HEK293 (cell line): Measurements from ENCODE around the gene CLIP1.
"Not testable (repeated sequence)": the region's sequence is repeated elsewhere in the genome, so short reads cannot be mapped to it uniquely, and the experiment has no call there.

Experiments
- CTCF ChIA-PET: fragments of 350-600 bp; formaldehyde crosslinking; extraction: SDS; loops from one replicate; lab custom pipeline; 2021; ENCODE audit warnings: antibody characterized with exemption; lab: Yijun Ruan, JAX
- POLR2A ChIA-PET: fragments of 300-600 bp; formaldehyde crosslinking; extraction: SDS; loops from one replicate; lab custom pipeline; 2020; ENCODE audit warnings: antibody characterized with exemption, inconsistent platforms; lab: Yijun Ruan, JAX
- H3K27ac ChIP-seq: fragments of 200-500 bp; sonication (Bioruptor generic); 2 replicates; pipeline ENCODE4 v1.5.1; 2014; ENCODE audit warnings: low read depth, low read length, control low read depth, inconsistent platforms; ENCODE audit errors: extremely low read depth
- H3K36me3 ChIP-seq, 2 experiments: fragments of 200-500 bp in 1 of 2; sonication (Bioruptor generic) in 1 of 2; 1 replicate in 1 of 2; 2 replicates in 1 of 2; pipeline ENCODE4 v1.5.1; 2014 to 2017; ENCODE audit warnings: inconsistent platforms in 2 of 2, low read length in 2 of 2; ENCODE audit not compliant: control insufficient read depth in 2 of 2, insufficient read depth in 1 of 2
- H3K4me1 ChIP-seq: fragments of 200-500 bp; sonication (Bioruptor generic); 2 replicates; pipeline ENCODE4 v1.5.1; 2014; ENCODE audit warnings: mild to moderate bottlenecking, low read length, inconsistent platforms; ENCODE audit not compliant: control insufficient read depth, insufficient read depth
- H3K4me3 ChIP-seq: 2 replicates; pipeline ENCODE4 v1.5.1; 2011; ENCODE audit warnings: low read depth, mild to moderate bottlenecking, control low read depth, low read length, moderate library complexity
- H3K9me3 ChIP-seq: fragments of 200-500 bp; sonication (Bioruptor generic); 2 replicates; pipeline ENCODE4 v1.5.1; 2014; ENCODE audit warnings: low read depth, low read length, inconsistent platforms; ENCODE audit not compliant: control insufficient read depth, insufficient read depth
- GLI2 ChIP-seq: fragments of 450-650 bp; formaldehyde crosslinking; IDR thresholded peaks from 2 replicates; pipeline ENCODE4; 2017; ENCODE audit warnings: missing biosample characterization, missing genetic modification characterization, low read depth, borderline replicate concordance
- HOXC10 ChIP-seq: sonication (generic); formaldehyde crosslinking; IDR thresholded peaks from 2 replicates; pipeline ENCODE4 v1.8.1; 2023; ENCODE audit warnings: mild to moderate bottlenecking, missing genetic modification reagents
- KLF1 ChIP-seq: fragments of 450-650 bp; formaldehyde crosslinking; IDR thresholded peaks from 2 replicates; pipeline ENCODE4 v1.5.1; 2016; ENCODE audit warnings: missing biosample characterization, missing genetic modification characterization
- REST ChIP-seq: fragments of 450-650 bp; formaldehyde crosslinking; IDR thresholded peaks from 2 replicates; pipeline ENCODE4 v1.5.1; 2016; ENCODE audit warnings: missing biosample characterization, missing genetic modification characterization
- ZFP69B ChIP-seq: fragments of 450-650 bp; formaldehyde crosslinking; IDR thresholded peaks from 2 replicates; pipeline ENCODE4 v1.5.1; 2016; ENCODE audit warnings: missing biosample characterization, missing genetic modification characterization
- ZNF10 ChIP-seq: fragments of 450-650 bp; formaldehyde crosslinking; IDR thresholded peaks from 2 replicates; pipeline ENCODE4 v1.5.1; 2017; ENCODE audit warnings: missing biosample characterization, missing genetic modification characterization
- ZNF114 ChIP-seq: fragments of 450-650 bp; formaldehyde crosslinking; IDR thresholded peaks from 2 replicates; pipeline ENCODE4 v1.5.0; 2017; ENCODE audit warnings: missing biosample characterization, missing genetic modification characterization
- ZNF221 ChIP-seq: fragments of 450-650 bp; formaldehyde crosslinking; IDR thresholded peaks from 2 replicates; pipeline ENCODE4 v1.5.1; 2017; ENCODE audit warnings: missing biosample characterization, missing genetic modification characterization, borderline replicate concordance
- ZNF223 ChIP-seq: fragments of 450-650 bp; formaldehyde crosslinking; IDR thresholded peaks from 2 replicates; pipeline ENCODE4 v1.5.1; 2016; ENCODE audit warnings: missing biosample characterization, missing genetic modification characterization
- ZNF239 ChIP-seq: fragments of 450-650 bp; formaldehyde crosslinking; IDR thresholded peaks from 2 replicates; pipeline ENCODE4 v1.5.1; 2016; ENCODE audit warnings: missing biosample characterization, missing genetic modification characterization
- ZNF248 ChIP-seq: fragments of 450-650 bp; formaldehyde crosslinking; IDR thresholded peaks from 2 replicates; pipeline ENCODE4 v1.5.1; 2017; ENCODE audit warnings: missing biosample characterization, missing genetic modification characterization
- ZNF391 ChIP-seq: fragments of 450-650 bp; formaldehyde crosslinking; IDR thresholded peaks from 2 replicates; pipeline ENCODE4 v1.5.1; 2016; ENCODE audit warnings: low read depth, missing biosample characterization, missing genetic modification characterization, borderline replicate concordance
- ZNF433 ChIP-seq: fragments of 450-650 bp; formaldehyde crosslinking; IDR thresholded peaks from 2 replicates; pipeline ENCODE4 v1.5.1; 2016; ENCODE audit warnings: missing biosample characterization, missing genetic modification characterization, low read depth
- ZNF521 ChIP-seq: fragments of 450-650 bp; formaldehyde crosslinking; IDR thresholded peaks from 2 replicates; pipeline ENCODE4 v1.5.1; 2017; ENCODE audit warnings: missing biosample characterization, mild to moderate bottlenecking, missing genetic modification characterization
- ZNF561 ChIP-seq: fragments of 450-650 bp; IDR thresholded peaks from 2 replicates; pipeline ENCODE4 v1.5.1; 2018; ENCODE audit warnings: missing biosample characterization, missing genetic modification characterization, borderline replicate concordance
- ZNF747 ChIP-seq: fragments of 450-650 bp; formaldehyde crosslinking; IDR thresholded peaks from 2 replicates; pipeline ENCODE4 v1.5.1; 2016; ENCODE audit warnings: missing biosample characterization, missing genetic modification characterization
- ZNF777 ChIP-seq: fragments of 450-650 bp; formaldehyde crosslinking; IDR thresholded peaks from 2 replicates; pipeline ENCODE4 v1.5.1; 2017; ENCODE audit warnings: missing biosample characterization, missing genetic modification characterization, borderline replicate concordance
- ZNF785 ChIP-seq: fragments of 450-650 bp; formaldehyde crosslinking; IDR thresholded peaks from 2 replicates; pipeline ENCODE4 v1.5.1; 2016; ENCODE audit warnings: missing biosample characterization, missing genetic modification characterization
- TF ChIP-seq, protein P1 (sequence below): fragments of 450-650 bp; formaldehyde crosslinking; IDR thresholded peaks from 2 replicates; pipeline ENCODE4 v1.5.1; 2016; ENCODE audit warnings: missing biosample characterization, missing genetic modification characterization

CLIP1 gene

DNA sequence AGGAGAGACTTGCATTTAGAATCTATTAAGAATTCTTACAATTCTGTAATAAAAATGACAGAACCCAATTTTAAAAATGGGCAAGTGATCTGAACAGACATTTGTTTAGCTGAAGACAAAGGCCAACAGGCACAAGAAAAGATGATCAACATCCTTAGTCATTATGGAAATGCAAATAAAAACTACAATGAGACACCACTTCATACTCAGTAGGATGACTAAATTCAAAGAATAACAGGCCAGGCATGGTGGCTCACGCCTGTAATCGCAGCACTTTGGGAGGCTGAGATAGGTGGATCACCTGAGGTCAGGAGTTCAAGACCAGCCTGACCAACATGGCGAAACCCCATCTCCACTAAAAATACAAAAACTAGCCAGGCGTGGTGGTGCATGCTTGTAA lies 164.0 kb downstream of the CLIP1 start:
- ChIA-PET POLR2A (interaction anchor here (0.6 kb wide), 1 partner anchor 104 kb away, joined by 5 read pairs; no protein-coding TSS in a partner anchor), CTCF (interaction anchor here (0.7 kb wide), 2 partner anchors 19 to 165 kb away, joined by 3 to 4 read pairs; no protein-coding TSS in a partner anchor)
- peaks cover 44 to 61% of the 10 kb centered on the region in 2 experiments for H3K36me3 ChIP-seq
- not testable (repeated sequence) for H3K9me3 ChIP-seq, H3K4me1 ChIP-seq, H3K27ac ChIP-seq, H3K4me3 ChIP-seq

DNA sequence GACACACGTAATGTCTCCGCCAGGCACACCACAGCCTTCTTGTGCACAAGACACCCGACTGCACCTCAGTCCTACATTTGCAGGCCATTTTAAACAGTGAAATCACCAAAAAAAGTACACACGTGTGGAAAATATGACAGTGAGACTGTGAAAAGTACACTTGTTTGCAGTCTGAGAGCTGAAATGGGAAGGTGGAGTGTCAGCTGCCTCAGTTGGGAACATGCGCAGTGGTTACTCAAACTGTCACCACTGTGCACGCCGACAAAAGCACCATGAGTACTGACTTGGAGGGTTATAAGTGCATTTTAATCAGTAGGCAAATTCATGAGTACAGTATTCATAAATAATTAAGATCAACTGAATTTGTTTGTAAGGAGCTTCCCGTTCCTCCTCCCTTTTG lies 171.9 kb downstream of the CLIP1 start:
- no peak overlapping the region for H3K4me3 ChIP-seq
- TF ChIP-seq HOXC10 (CRISPR knock-in tag), result no peak
- TF ChIP-seq REST (tag by site-specific recombination), result no peak
- no peak for TF ChIP-seq ZNF391
- TF ChIP-seq ZFP69B (tag by site-specific recombination), result no peak
- no peak for TF ChIP-seq ZNF785 (tag by site-specific recombination)
- TF ChIP-seq, protein P1, sequence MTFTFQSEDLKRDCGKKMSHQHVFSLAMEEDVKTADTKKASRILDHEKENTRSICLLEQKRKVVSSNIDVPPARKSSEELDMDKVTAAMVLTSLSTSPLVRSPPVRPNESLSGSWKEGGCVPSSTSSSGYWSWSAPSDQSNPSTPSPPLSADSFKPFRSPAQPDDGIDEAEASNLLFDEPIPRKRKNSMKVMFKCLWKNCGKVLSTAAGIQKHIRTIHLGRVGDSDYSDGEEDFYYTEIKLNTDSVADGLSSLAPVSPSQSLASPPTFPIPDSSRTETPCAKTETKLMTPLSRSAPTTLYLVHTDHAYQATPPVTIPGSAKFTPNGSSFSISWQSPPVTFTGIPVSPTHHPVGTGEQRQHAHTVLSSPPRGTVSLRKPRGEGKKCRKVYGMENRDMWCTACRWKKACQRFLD (tag by site-specific recombination), result no peak
- no peak for TF ChIP-seq KLF1
- TF ChIP-seq ZNF521 (tag by site-specific recombination), result no peak
- TF ChIP-seq ZNF221 (tag by site-specific recombination), result no peak
- no peak for TF ChIP-seq GLI2 (tag by site-specific recombination)
- TF ChIP-seq ZNF777 (tag by site-specific recombination), result no peak
- no peak for TF ChIP-seq ZNF248 (tag by site-specific recombination)
- no peak for TF ChIP-seq ZNF223
- no peak for TF ChIP-seq ZNF239 (tag by site-specific recombination)
- TF ChIP-seq ZNF114, result no peak
- no peak for TF ChIP-seq ZNF747
- TF ChIP-seq ZNF561 (tag by site-specific recombination), result no peak
- POLR2A ChIA-PET, result no interaction called here
- H3K36me3 ChIP-seq, result peaks cover 9 to 28% of the 10 kb centered on the region in 2 experiments; a peak in 2 of 3 replicates
- CTCF ChIA-PET, result interaction anchor here (0.8 to 1.1 kb wide), 2 partner anchors 87 to 105 kb away, joined by 3 read pairs; no protein-coding TSS in a partner anchor
- H3K9me3 ChIP-seq, result no peaks in the 10 kb centered on the region
- no peak overlapping the region for H3K27ac ChIP-seq
- H3K4me1 ChIP-seq, result no peaks in the 10 kb centered on the region

DNA sequence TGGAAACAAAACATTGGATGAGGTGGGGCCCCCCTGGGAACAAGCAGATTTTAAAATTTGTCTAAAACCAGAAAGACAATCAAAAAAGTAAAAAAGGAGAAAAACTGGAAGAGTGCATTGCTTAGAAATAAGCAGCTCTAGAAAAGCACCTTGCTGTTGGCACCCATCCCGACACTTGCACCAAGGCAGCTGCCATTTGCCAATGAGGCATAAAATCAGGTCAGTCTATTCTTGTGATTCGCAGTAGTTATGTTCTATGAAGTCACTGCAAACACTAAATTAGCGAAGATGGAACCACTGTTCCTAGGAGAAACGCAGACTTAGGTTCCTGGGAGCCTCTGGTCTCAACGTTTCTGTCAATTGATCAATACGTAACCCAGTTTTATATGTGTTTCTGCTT lies 172.4 kb downstream of the CLIP1 start:
- Histone ChIP-seq H3K4me1 (no peaks in the 10 kb centered on the region), H3K9me3 (no peaks in the 10 kb centered on the region), H3K27ac (no peak overlapping the region), H3K4me3 (no peak overlapping the region), H3K36me3 (peaks cover 9 to 28% of the 10 kb centered on the region in 2 experiments; a peak in 2 of 3 replicates)
- CTCF ChIA-PET, result interaction anchor here (0.7 to 1.1 kb wide), 3 partner anchors 13 to 106 kb away, joined by 3 to 4 read pairs (median 3); no protein-coding TSS in a partner anchor
- POLR2A ChIA-PET, result no interaction called here
- no peak for TF ChIP-seq ZNF10 (tag by site-specific recombination)
- no peak for TF ChIP-seq ZNF433 (tag by site-specific recombination)
